Measurements from ENCODE around the gene NLGN2.

The NLGN2 gene

DNA sequence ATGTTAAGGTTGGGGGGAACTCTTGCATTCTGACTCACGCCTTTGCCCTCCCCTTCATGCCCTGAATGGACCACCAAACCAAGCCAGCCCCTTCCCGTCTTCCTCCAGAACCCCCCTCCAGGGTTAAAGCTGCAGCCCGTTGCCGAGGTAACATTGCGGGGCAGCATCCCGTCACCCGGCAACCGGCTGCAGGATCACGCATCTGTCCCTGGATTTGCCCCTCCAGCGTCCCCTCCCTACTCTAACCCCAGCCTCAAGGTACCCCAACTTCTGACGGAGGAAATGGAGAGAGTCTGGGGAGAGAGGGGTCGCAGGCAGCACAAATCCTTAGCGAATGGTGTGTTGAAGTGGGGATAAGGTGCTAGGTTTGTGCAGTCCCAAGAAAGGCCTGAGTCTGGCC is 563 bp upstream of the NLGN2 start:
- H3K4me3 ChIP-seq (replicated peaks in 1 of 2; ENCODE audit: low read depth in 2 of 2, low read length in 2 of 2): no peak overlapping the region
- no peak for DNase-seq (ENCODE audit: low read depth in 2 of 2)
- TF ChIP-seq, protein P1, sequence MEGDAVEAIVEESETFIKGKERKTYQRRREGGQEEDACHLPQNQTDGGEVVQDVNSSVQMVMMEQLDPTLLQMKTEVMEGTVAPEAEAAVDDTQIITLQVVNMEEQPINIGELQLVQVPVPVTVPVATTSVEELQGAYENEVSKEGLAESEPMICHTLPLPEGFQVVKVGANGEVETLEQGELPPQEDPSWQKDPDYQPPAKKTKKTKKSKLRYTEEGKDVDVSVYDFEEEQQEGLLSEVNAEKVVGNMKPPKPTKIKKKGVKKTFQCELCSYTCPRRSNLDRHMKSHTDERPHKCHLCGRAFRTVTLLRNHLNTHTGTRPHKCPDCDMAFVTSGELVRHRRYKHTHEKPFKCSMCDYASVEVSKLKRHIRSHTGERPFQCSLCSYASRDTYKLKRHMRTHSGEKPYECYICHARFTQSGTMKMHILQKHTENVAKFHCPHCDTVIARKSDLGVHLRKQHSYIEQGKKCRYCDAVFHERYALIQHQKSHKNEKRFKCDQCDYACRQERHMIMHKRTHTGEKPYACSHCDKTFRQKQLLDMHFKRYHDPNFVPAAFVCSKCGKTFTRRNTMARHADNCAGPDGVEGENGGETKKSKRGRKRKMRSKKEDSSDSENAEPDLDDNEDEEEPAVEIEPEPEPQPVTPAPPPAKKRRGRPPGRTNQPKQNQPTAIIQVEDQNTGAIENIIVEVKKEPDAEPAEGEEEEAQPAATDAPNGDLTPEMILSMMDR (IDR thresholded peaks at IDR 0.05; ENCODE audit: low read depth, low read length): no peak

DNA sequence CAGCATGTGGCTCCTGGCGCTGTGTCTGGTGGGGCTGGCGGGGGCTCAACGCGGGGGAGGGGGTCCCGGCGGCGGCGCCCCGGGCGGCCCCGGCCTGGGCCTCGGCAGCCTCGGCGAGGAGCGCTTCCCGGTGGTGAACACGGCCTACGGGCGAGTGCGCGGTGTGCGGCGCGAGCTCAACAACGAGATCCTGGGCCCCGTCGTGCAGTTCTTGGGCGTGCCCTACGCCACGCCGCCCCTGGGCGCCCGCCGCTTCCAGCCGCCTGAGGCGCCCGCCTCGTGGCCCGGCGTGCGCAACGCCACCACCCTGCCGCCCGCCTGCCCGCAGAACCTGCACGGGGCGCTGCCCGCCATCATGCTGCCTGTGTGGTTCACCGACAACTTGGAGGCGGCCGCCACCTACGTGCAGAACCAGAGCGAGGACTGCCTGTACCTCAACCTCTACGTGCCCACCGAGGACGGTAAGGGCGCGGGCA is 645 bp downstream of the NLGN2 start:
- H3K4me3 ChIP-seq (replicated peaks in 1 of 2; ENCODE audit: low read depth in 2 of 2, low read length in 2 of 2): no peak overlapping the region
- TF ChIP-seq, protein P1 (IDR thresholded peaks at IDR 0.05; ENCODE audit: low read depth, low read length): no peak
- DNase-seq (ENCODE audit: low read depth in 2 of 2): no peak

DNA sequence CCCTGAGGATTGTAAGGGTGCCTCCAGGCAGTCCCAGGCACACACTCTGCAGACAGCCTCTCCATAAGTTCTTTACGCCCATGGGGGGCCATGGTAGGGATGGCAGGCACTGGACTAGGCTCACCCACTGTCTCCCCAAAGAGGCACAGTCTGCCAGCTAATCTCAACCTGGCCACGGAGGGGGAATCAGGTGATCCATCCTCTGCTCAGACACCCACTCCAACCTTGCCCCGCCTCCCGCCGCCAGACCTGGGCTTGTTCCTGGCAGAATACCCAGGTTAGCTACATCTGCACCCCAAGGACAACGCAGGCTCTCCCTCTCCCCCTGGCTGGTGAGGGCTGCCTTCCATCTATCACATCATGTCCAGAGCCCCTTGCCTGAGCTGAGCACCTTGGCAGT is 1.2 kb downstream of the NLGN2 start:
- no peak for DNase-seq (ENCODE audit: low read depth in 2 of 2)
- TF ChIP-seq, protein P1 (IDR thresholded peaks at IDR 0.05; ENCODE audit: low read depth, low read length): no peak

DNA sequence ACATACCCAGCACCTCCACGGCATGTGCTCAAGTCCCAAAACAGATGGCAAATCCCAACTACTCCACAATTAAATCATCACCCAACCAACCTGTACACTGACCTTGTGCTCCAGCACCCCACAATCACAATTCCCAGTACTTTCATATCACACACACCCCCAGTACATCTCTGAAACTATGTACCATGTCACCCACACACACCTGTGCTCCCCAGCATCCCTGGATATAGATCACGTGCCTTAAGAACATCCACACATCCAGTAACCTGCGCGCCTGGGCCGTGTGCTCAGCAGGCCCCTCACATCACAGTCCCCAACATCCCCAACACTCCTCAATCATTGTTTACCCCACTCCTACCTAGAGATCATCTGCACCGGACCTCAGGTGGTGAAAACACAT is 2.1 kb downstream of the NLGN2 start:
- TF ChIP-seq, protein P1 (IDR thresholded peaks at IDR 0.05; ENCODE audit: low read depth, low read length): no peak
- no peak overlapping the region for H3K4me3 ChIP-seq (replicated peaks in 1 of 2; ENCODE audit: low read depth in 2 of 2, low read length in 2 of 2)
- no peak for DNase-seq (ENCODE audit: low read depth in 2 of 2)

More for the DNA sequence above, 1.2 kb downstream of the NLGN2 start:
- H3K4me3 ChIP-seq (replicated peaks in 1 of 2; ENCODE audit: low read depth in 2 of 2, low read length in 2 of 2): no peak overlapping the region

DNA sequence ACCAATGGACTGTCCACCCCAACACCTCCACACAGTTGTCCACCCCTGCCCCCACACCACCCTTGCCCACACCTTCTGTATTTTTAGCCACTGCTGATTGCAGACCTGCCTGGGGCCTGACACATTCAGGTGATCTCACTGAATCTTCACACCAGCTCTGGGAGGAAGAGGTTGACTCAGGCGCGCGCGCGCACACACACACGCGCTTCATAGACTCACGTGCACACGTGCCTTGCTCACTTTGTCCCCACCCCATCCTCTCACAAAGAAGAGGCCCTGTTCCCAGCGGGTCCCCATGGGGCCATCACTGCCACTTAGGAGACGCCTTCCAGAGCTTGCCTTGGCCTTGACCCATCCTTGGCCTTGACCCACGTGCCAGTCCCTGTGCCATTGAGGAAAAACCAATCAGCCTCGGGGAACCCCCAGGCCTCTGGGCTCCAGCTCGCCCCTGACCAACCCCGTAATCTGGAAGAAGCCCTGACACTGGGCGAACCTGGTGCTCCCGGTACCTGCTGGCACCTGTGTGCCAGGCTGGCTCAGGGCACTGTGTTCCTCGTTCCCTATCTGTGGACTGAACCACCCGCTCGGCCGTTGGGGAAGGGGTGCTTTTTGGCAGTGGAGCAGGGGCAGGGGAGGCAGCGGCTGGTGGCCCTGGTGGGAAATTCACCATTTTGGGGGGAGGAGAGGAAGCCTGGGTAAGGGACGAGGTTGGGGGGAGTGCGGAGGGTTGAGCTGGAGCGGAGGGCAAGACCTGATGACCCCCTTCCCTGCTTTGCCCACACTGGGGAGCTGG is 3.2 kb downstream of the NLGN2 start:
- TF ChIP-seq, protein P1 (IDR thresholded peaks at IDR 0.05; ENCODE audit: low read depth, low read length): no peak
- DNase-seq (ENCODE audit: low read depth in 2 of 2): no peak
- no peak overlapping the region for H3K4me3 ChIP-seq (replicated peaks in 1 of 2; ENCODE audit: low read depth in 2 of 2, low read length in 2 of 2)

DNA sequence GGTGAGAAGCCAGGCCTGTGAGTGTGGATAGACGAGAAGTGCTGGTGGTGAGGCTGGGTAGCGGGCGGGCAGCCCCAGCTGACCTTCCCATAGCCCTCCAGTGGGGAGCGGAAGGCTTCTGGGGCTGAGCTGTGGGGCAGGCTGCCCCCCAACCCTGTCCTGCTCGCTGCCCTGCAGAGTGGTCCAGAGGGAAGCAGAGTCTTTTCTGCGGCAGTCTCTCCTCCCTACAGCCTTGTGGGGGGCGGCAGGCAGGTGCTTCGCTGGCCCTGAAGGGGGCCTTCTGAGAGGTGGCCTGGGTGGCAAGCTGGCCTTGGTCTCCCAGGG is 3.7 kb downstream of the NLGN2 start:
- H3K4me3 ChIP-seq (replicated peaks in 1 of 2; ENCODE audit: low read depth in 2 of 2, low read length in 2 of 2): no peak overlapping the region
- TF ChIP-seq, protein P1 (IDR thresholded peaks at IDR 0.05; ENCODE audit: low read depth, low read length): no peak
- DNase-seq (ENCODE audit: low read depth in 2 of 2): no peak
